Dendritic cell treated with granulocyte-macrophage colony-stimulating factor and Interleukin-4, amounts not matched to agents 40 ng/mL and 50 ng/mL, for 4 days (primary cell): ENCODE results near the gene IKZF2.

ENCODE experiments used
- H3K27ac Mint-ChIP-seq: one replicate; pipeline ENCODE4 v1.8.0; 2022; ENCODE audit warnings: mild to moderate bottlenecking, mixed read lengths
- H3K27me3 Mint-ChIP-seq: one replicate; pipeline ENCODE4 v1.8.0; 2022; ENCODE audit warnings: mild to moderate bottlenecking, mixed read lengths
- H3K36me3 Mint-ChIP-seq: one replicate; pipeline ENCODE4 v1.8.0; 2022; ENCODE audit warnings: low read depth, mixed read lengths
- H3K4me1 Mint-ChIP-seq: one replicate; pipeline ENCODE4 v1.8.0; 2022; ENCODE audit warnings: low read depth, mixed read lengths
- H3K4me3 Mint-ChIP-seq: one replicate; pipeline ENCODE4 v1.8.0; 2022; ENCODE audit warnings: mild to moderate bottlenecking, moderate library complexity, mixed read lengths
- H3K9me3 Mint-ChIP-seq: one replicate; pipeline ENCODE4 v1.8.0; 2022; ENCODE audit warnings: mixed read lengths
- intact Hi-C: fragments of 100-400 bp; cut with micrococcal nuclease; formaldehyde crosslinking; loops from one replicate; pipeline ENCODE4 v1.15.0; 2022

The IKZF2 gene

GRCh38 chr2:212953170-212953920 is 198.1 kb downstream of the IKZF2 start:
- Mint-ChIP-seq H3K27ac (no peak overlapping the region), H3K4me3 (no peak overlapping the region), H3K4me1 (no peaks in the 10 kb centered on the region), H3K9me3 (no peaks in the 10 kb centered on the region), H3K36me3 (no peaks in the 10 kb centered on the region), H3K27me3 (no peaks in the 10 kb centered on the region)
- intact Hi-C loops = no loop called here

GRCh38 chr2:212949786-212950185 is 201.6 kb downstream of the IKZF2 start:
- intact Hi-C loops = no loop called here
- Mint-ChIP-seq H3K36me3 (no peaks in the 10 kb centered on the region), H3K9me3 (no peaks in the 10 kb centered on the region), H3K27ac (no peak overlapping the region), H3K4me1 (no peaks in the 10 kb centered on the region), H3K4me3 (no peak overlapping the region), H3K27me3 (no peaks in the 10 kb centered on the region)
